ENCODE measurements around the gene SORT1. TPM values are rescaled to one million over a fixed set of nuclear protein-coding genes. Genes with fewer than 3 reads are reported as not detected.
"Not testable (repeated sequence)": the region's sequence is repeated elsewhere in the genome, so short reads cannot be mapped to it uniquely, and the experiment has no call there.

The SORT1 gene
- 1 to 10 TPM; 3.2 to 4.5 TPM for total RNA-seq

DNA sequence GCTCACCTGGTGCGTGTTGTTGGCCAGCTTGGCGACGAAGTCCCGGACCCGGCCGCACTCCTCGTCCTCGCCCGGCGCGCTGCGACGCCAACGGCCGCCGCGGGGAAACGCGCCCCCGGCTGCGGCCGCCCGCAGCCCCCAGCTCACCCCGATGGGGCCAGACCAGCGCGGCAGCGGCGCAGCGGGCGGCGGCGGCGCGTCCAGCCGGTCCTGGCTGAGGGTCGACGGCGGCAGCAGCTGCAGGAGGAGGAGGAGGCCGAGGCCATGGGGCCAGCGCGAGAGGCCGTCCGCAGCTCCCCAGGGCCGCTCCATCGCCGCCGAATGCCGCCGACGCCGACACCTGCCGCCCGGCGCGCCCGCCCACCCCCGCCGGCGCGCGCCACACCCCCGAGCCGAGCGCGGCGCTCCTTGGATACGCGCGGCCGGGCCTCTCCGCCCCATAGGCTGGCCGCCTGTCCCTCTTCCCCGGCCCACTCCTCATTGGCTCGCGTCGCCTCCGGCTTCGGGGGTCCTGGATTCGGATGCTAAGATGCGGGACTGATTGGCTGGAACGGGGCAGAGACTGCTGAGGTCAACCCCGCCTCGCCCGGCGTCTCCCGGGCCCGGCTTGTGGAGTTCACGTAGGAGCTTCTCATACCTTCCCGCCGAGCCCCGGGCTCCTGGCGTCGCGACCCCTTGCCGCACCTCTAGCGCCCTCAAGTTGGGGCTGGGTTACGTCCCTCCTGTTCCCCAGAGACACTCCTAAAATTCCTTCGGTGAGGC, at the start of gene SORT1:
TSS of gene SORT1 (minus strand) at position 338 of the 762 bp plus-strand sequence. CDS start at position 312, 26 bp downstream.
- H3K36me3 Mint-ChIP-seq (ENCODE audit: low read depth): peaks cover 19% of the 10 kb centered on the region
- ChIA-PET CTCF (interaction anchor here (0.7 to 8.7 kb wide), 18 partner anchors 8 to 151 kb away, joined by 3 to 144 read pairs (median 6); partner anchors contain the start of gene PSRC1), POLR2A (interaction anchor here (0.8 to 4.4 kb wide), 10 partner anchors 8 to 183 kb away, joined by 3 to 31 read pairs (median 4); partner anchors contain the start of genes GNAI3, PSMA5 and PSRC1)
- DNase-seq: peak; percentile 55
- H3K27me3 Mint-ChIP-seq: peaks cover 42% of the 10 kb centered on the region
- H3K4me1 Mint-ChIP-seq: peaks cover 14% of the 10 kb centered on the region
- H3K9me3 Mint-ChIP-seq: no peaks in the 10 kb centered on the region
- peak within 1 kb of the TSS; percentile 72 for H3K4me3 Mint-ChIP-seq
- H3K27ac Mint-ChIP-seq: no peak within 1 kb of the TSS

DNA sequence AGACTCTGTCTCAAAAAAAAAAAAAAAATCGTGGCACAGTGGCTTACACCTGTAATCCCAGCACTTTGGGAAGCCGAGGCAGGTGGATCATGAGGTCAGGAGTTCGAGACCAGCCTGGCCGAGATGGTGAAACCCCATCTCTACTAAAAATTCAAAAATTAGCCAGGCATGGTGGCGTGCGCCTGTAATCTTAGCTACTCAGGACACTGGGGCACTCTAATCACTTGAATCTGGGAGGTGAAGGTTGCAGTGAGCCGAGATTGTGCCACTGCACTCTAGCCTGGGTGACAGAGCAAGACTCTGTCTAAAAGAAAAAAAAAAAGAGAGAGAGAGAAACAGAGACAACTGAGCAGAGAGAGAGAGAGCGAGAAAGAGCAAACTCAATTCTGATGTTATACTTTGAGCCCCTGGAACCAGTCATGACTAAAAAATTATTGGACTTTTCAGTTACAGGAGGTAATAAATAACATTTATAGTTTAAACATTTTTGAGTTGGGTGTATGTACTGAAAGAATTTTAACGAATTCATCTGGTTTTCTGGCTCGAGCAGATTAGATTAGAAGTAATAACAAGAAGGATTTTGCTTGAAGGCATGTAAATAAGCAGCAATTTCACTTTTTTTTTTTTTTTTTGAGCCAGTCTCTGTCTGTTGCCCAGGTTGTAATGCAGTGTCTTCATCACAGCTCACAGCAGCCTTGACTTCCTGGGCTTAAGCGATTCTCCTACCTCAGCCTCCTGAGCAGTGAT, 48.4 kb upstream of the SORT1 start:
- POLR2A ChIA-PET; CTCF ChIA-PET; DNase-seq; H3K27ac Mint-ChIP-seq; H3K4me1 Mint-ChIP-seq; H3K36me3 Mint-ChIP-seq (ENCODE audit: low read depth); H3K9me3 Mint-ChIP-seq; H3K4me3 Mint-ChIP-seq: not testable (repeated sequence)
- peaks cover 30% of the 10 kb centered on the region for H3K27me3 Mint-ChIP-seq

DNA sequence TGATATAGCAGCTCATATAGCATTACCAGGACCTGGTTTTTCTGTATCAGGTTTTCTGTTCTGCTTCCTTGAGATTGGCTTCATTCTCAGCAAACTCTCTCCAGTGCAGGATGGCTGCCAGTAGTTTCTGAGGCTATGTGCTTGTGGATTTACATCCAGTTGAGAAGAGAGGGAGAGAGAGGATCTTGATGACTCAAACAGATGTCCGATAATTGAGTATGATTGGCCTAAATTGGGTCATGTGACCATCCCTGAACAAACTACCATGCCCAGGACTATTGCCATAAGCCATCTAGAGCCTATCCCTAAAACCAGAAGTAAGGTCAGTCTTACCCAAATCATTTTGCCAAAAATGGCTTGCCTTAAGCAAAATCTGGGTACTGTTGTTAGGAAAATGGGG, 46.6 kb upstream of the SORT1 start:
- ChIA-PET CTCF (no interaction called here), POLR2A (no interaction called here)
- H3K4me3 Mint-ChIP-seq: no peak overlapping the region
- DNase-seq: no peak
- H3K27me3 Mint-ChIP-seq: peaks cover 18% of the 10 kb centered on the region
- no peaks in the 10 kb centered on the region for H3K9me3 Mint-ChIP-seq
- no peaks in the 10 kb centered on the region for H3K4me1 Mint-ChIP-seq
- H3K36me3 Mint-ChIP-seq (ENCODE audit: low read depth): no peaks in the 10 kb centered on the region
- no peak overlapping the region for H3K27ac Mint-ChIP-seq

DNA sequence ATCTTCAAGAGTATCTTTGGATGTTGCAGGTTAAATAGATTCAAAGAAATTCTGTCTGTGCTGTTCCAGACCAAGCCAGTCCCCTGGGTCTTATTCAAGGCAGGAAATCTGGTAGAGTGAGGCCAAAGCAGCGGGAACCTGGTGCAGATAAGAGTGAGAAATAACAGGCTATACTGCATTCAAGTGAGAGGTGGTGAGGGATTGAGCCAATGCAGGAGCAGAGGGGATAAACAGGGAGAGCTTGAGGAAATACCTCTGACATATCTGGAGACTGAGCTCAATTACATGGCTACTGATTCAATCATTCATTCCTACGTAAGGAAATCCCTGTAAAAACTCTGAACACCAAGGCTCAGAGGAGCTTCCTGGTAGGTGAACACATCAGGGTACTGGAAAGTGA, 45.8 kb upstream of the SORT1 start:
- no peaks in the 10 kb centered on the region for H3K4me1 Mint-ChIP-seq
- ChIA-PET CTCF (no interaction called here), POLR2A (no interaction called here)
- H3K4me3 Mint-ChIP-seq: no peak overlapping the region
- no peaks in the 10 kb centered on the region for H3K9me3 Mint-ChIP-seq
- no peak for DNase-seq
- H3K27ac Mint-ChIP-seq: no peak overlapping the region
- H3K36me3 Mint-ChIP-seq (ENCODE audit: low read depth): no peaks in the 10 kb centered on the region
- peaks cover 18% of the 10 kb centered on the region for H3K27me3 Mint-ChIP-seq

DNA sequence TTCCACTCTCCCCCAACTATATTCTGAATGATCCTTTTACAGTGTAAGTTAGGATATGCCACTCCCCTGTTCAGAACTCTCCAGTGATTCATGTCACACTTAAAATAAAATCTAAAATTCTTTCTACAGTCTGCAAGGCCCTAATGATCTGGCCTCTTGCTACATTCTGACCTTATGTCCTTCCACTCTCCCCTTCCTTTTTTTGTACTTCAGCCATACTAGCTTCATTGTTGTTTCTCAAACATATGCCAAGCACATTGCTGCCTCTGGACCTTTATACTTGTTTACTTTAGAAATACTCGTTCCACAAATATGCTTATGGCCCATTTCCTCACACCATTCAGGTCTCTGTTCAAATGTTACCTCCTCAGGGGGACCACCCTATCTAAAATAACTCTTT, 43.4 kb upstream of the SORT1 start:
- H3K9me3 Mint-ChIP-seq: no peaks in the 10 kb centered on the region
- no peak for DNase-seq
- H3K36me3 Mint-ChIP-seq (ENCODE audit: low read depth): no peaks in the 10 kb centered on the region
- H3K4me1 Mint-ChIP-seq: no peaks in the 10 kb centered on the region
- peaks cover 11% of the 10 kb centered on the region for H3K27me3 Mint-ChIP-seq
- no peak overlapping the region for H3K27ac Mint-ChIP-seq
- POLR2A ChIA-PET: no interaction called here
- CTCF ChIA-PET: no interaction called here
- H3K4me3 Mint-ChIP-seq: no peak overlapping the region

DNA sequence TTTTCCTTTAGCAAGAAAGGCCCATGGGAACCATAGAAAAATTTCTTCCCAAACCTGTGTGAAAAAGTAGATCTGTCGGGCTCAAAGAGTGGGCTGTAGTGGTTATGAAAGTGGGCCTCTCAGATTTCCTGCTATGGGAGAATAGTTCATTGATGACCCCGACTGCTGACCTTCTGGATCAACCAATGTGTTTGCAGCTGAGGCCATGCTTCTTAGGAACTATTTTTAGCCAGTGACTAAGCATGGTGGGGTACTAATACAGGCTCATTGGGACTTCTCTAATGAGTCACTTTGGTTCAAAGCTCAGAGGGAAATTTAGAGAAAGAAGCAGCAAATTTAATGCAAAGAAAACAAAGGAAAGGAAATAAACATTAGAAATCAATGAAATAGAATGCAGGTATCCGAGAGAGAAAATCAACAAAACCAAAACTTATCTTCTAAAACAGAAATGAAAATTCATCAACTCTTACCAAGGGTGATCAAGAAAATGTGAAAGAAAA, 41.1 kb upstream of the SORT1 start:
- POLR2A ChIA-PET: no interaction called here
- H3K4me1 Mint-ChIP-seq: no peaks in the 10 kb centered on the region
- DNase-seq: no peak
- CTCF ChIA-PET: no interaction called here
- no peak overlapping the region for H3K4me3 Mint-ChIP-seq
- no peak overlapping the region for H3K27ac Mint-ChIP-seq
- H3K36me3 Mint-ChIP-seq (ENCODE audit: low read depth): no peaks in the 10 kb centered on the region
- H3K27me3 Mint-ChIP-seq: no peaks in the 10 kb centered on the region
- H3K9me3 Mint-ChIP-seq: no peaks in the 10 kb centered on the region

DNA sequence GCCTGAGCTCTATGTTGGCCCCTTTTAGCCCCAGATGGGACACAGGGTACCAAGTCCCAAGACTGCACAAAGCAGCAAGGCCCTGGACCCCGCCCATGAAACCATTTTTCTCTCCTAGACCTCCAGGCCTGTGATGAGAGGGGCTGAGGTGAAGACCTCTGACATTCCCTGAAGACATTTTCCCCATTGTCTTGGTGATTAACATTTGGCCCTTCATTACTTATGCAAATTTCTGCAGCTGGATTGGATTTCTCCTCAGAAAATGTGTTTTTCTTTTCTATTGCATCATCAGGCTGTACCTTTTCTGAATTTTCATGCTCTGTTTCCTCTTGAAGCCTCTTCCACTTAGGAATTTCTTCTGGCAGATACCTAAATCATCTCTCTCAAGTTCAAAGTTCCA, 36.8 kb upstream of the SORT1 start:
- DNase-seq: no peak
- Mint-ChIP-seq H3K9me3 (no peaks in the 10 kb centered on the region), H3K4me1 (no peaks in the 10 kb centered on the region), H3K27me3 (peaks cover 4% of the 10 kb centered on the region), H3K4me3 (no peak overlapping the region), H3K27ac (no peak overlapping the region), H3K36me3 (ENCODE audit: low read depth) (no peaks in the 10 kb centered on the region)
- CTCF ChIA-PET: no interaction called here
- POLR2A ChIA-PET: no interaction called here

DNA sequence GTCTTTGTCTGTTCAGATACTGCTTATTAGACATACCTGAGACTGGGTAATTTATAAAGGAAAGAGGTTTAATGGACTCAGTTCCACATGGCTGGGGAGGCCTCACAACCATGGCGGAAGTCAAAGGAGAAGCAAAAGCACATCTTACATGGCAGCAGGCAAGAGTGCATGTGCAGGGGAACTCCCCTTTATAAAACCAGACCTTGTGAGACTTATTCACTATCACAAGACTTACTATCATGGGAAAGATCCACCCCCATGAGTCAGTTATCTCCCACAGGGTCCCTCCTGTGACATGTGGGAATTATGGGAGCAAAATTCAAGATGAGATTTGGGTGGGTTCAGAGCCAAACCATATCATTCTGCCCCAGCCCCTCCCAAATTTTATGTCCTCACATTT, 35.6 kb upstream of the SORT1 start:
- Mint-ChIP-seq H3K4me3 (no peak overlapping the region), H3K27ac (no peak overlapping the region), H3K27me3 (peaks cover 4% of the 10 kb centered on the region), H3K9me3 (no peaks in the 10 kb centered on the region), H3K4me1 (peaks cover 1% of the 10 kb centered on the region), H3K36me3 (ENCODE audit: low read depth) (no peaks in the 10 kb centered on the region)
- CTCF ChIA-PET: no interaction called here
- POLR2A ChIA-PET: no interaction called here
- no peak for DNase-seq

DNA sequence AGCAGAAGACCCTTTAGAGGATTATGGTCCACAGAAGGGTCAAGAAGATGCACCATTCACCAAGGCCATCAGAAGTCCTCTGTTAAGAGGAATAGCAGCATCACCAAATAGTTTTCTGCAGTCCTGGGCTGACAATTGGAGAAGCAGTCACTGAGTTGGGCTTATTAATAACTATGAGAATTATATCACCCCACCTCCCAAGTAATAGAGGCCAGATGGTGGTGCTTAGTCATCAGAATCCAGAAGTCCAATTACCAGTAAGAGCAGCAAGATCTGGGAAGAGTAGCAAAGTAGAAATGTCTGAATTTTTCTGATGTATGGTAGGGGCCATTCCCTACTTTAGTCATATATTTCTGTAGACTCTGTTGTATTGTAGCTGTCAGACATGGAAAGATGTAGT, 34.6 kb upstream of the SORT1 start:
- Mint-ChIP-seq H3K27me3 (peaks cover 4% of the 10 kb centered on the region), H3K4me3 (no peak overlapping the region), H3K9me3 (no peaks in the 10 kb centered on the region), H3K36me3 (ENCODE audit: low read depth) (no peaks in the 10 kb centered on the region), H3K27ac (no peak overlapping the region), H3K4me1 (peaks cover 6% of the 10 kb centered on the region)
- POLR2A ChIA-PET: no interaction called here
- no peak for DNase-seq
- CTCF ChIA-PET: no interaction called here

DNA sequence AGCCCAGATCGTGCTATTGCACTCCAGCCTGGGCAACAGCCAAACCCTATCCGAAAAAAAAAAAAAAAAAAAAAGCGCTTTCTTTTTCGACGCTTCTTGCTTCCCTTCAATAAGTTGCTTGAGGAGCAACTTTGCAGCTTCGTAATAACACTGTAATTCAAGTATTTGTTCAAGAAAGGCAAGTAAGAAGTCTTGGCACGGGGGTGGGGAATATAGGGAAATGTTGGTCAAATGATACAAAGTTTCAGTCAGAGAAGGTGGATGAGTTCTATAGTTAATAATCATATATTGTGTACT, 29.4 kb upstream of the SORT1 start:
- no peaks in the 10 kb centered on the region for H3K27me3 Mint-ChIP-seq
- ChIA-PET POLR2A (interaction anchor here (0.6 to 4.9 kb wide), 16 partner anchors 9 to 327 kb away, joined by 3 to 78 read pairs (median 14); partner anchors contain the start of genes ATXN7L2, CYB561D1, GNAI3 and PSRC1), CTCF (interaction anchor here (0.5 to 3.6 kb wide), 3 partner anchors 64 to 141 kb away, joined by 3 to 35 read pairs (median 5); no protein-coding TSS in a partner anchor)
- H3K27ac Mint-ChIP-seq: peak overlapping the region; percentile 99
- peak overlapping the region; percentile 96 for H3K4me3 Mint-ChIP-seq
- peaks cover 32% of the 10 kb centered on the region for H3K4me1 Mint-ChIP-seq
- no peaks in the 10 kb centered on the region for H3K9me3 Mint-ChIP-seq
- H3K36me3 Mint-ChIP-seq (ENCODE audit: low read depth): peaks cover 24% of the 10 kb centered on the region
- DNase-seq: no peak

DNA sequence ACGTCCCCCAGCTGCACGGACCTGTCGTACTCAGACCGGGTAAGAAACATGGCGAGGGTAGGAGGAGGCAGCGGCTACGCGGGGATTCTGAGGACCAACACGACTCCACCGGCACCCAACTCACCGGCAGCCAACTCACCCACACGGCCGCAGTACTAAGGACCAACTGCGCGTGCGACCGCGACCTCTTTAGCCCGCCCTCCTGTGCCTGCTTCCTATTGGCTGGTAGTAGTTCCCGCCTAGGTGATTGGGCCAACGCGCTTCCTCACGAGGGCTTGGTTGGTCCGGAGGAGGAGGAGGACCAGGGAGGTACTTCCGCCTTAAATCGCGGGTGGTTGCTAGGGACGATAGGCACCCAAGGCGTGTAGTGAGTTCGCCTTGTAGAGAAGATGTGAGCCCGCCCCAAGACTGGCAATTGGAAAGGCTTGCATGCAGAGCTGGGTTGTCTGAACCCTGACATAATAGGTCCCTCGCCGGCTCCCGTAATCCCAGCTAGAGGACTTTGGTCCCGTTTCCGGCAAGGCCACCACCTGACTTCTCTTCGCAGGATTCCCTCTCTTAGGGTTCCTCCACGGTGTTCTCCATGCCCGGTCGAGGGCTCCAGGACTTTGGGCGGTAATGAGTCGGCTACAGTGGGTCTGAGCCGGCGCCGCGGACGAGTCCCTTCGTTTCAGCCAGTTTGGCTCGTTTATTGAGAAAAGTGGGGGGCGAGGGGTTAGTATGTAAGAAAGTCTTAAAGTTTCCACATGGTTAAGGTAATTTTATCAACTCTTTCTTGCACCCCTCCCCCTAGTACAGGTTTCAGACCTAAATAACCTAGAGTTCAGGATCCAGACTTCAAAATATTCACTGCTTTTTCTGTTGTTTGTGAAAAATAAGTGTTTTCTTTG, 28.8 kb upstream of the SORT1 start, which contains the start of gene PSMA5:
TSS of gene PSMA5 (minus strand) at position 168 of the 890 bp plus-strand sequence. CDS start at position 50, 118 bp downstream.
- ChIA-PET CTCF (interaction anchor here (0.5 to 3.6 kb wide), 8 partner anchors 57 to 225 kb away, joined by 3 to 35 read pairs (median 4); partner anchors contain the start of gene ATXN7L2), POLR2A (interaction anchor here (0.6 to 4.9 kb wide), 31 partner anchors 8 to 1447 kb away, joined by 3 to 78 read pairs (median 6); partner anchors contain the start of genes AMPD2, ATXN7L2, CD53 and CLCC1)
- Mint-ChIP-seq H3K4me3 (peak within 1 kb of the TSS; percentile 96), H3K36me3 (ENCODE audit: low read depth) (peaks cover 30% of the 10 kb centered on the region), H3K4me1 (peaks cover 35% of the 10 kb centered on the region), H3K9me3 (no peaks in the 10 kb centered on the region), H3K27ac (peak within 1 kb of the TSS; percentile 99), H3K27me3 (no peaks in the 10 kb centered on the region)
- DNase-seq: peak; percentile 97

DNA sequence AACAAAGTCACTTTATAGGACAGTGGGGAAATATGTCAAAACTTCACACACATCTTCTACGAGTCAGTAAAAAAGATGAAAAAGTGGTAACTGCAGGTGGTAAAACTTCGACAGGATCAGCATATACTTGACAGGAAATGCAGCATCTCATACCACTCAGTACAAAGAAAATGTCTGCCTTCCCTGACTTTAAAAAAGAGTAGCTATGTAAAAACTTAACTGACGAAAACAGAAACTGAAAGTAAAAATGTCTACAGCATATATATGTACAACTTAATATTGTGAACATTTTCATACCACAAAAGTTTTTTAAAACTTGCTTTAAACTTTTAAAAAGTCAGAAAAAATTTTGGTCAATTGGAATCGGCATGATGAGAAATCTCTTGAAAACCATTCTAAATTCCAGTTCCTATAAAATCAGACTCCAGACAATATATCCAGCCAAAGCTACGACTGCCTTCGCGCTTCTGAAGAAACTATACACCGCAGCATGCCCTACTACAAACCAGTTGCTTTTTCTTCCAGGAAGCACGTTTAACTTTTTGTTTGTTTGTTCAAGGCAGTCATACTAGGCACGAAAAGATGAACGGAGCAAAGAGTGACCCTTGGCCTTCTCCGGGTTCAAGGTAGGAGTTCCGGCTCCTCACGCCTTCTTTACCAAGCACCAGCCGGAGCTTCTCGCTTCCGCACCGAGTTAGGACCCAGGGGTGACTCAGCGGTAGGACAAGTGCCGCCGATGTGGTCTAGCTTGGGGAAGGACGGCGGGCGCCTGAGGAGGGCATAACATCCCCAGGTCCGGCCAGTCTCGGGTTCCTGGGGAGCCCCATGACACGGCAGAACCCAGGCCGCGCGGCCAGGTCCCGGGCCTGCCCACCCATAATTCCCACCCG, 27.9 kb upstream of the SORT1 start:
- Mint-ChIP-seq H3K4me3 (peak overlapping the region; percentile 96), H3K27me3 (no peaks in the 10 kb centered on the region), H3K4me1 (peaks cover 35% of the 10 kb centered on the region), H3K9me3 (no peaks in the 10 kb centered on the region), H3K36me3 (ENCODE audit: low read depth) (peaks cover 39% of the 10 kb centered on the region), H3K27ac (peak overlapping the region; percentile 99)
- CTCF ChIA-PET: interaction anchor here (1.0 to 3.6 kb wide), 12 partner anchors 27 to 604 kb away, joined by 3 to 35 read pairs (median 4); partner anchors contain the start of genes ATXN7L2 and CYB561D1
- peak; percentile 74 for DNase-seq
- POLR2A ChIA-PET: interaction anchor here (0.7 to 4.9 kb wide), 40 partner anchors 9 to 1448 kb away, joined by 3 to 78 read pairs (median 5); partner anchors contain the start of genes AMIGO1, AMPD2, ATXN7L2 and CD53

All from activated CD4-positive, alpha-beta memory T cell treated with anti-CD3 and anti-CD28 coated beads, Interleukin-2, amount 10 ng/mL, durations not matched to agents 7 days and 5 days (primary cell).